Cortex of kidney (tissue), 1 donor: ENCODE data around the gene ZNF638.
"Not testable (repeated sequence)": the region's sequence is repeated elsewhere in the genome, so short reads cannot be mapped to it uniquely, and the experiment has no call there.

ENCODE experiments used
- DNase-seq: peaks from one replicate; lab custom pipeline; 2025; lab: John Stamatoyannopoulos, UW

Gene ZNF638

GRCh38 chr2:71331581-71332434 lies at the start of gene ZNF638:
TSS of gene ZNF638 (plus strand) at chr2:71331782. CDS start at chr2:71348955, 17,173 bp downstream.
- DNase-seq = peak; percentile 56

- no peak for DNase-seq
Observed at GRCh38 chr2:71281950-71282349, 49.6 kb upstream of the ZNF638 start.

- no peak for DNase-seq
Observed at GRCh38 chr2:71282493-71282892, 49.1 kb upstream of the ZNF638 start.

GRCh38 chr2:71283131-71283530 lies 48.5 kb upstream of the ZNF638 start:
- DNase-seq = no peak

GRCh38 chr2:71285706-71286105 lies 45.9 kb upstream of the ZNF638 start:
- DNase-seq = no peak

GRCh38 chr2:71291398-71291797 lies 40.2 kb upstream of the ZNF638 start:
- DNase-seq = no peak

- DNase-seq = no peak
Observed at GRCh38 chr2:71292159-71292558, 39.4 kb upstream of the ZNF638 start.

GRCh38 chr2:71298914-71299313 lies 32.7 kb upstream of the ZNF638 start:
- no peak for DNase-seq

GRCh38 chr2:71299507-71299906 lies 32.1 kb upstream of the ZNF638 start:
- DNase-seq = no peak

- DNase-seq = no peak
Observed at GRCh38 chr2:71303849-71304248, 27.7 kb upstream of the ZNF638 start.

- no peak for DNase-seq
Observed at GRCh38 chr2:71306762-71307161, 24.8 kb upstream of the ZNF638 start.

- no peak for DNase-seq
Observed at GRCh38 chr2:71313016-71313766, 18.4 kb upstream of the ZNF638 start.

GRCh38 chr2:71317060-71317459 lies 14.5 kb upstream of the ZNF638 start:
- no peak for DNase-seq

- DNase-seq = not testable (repeated sequence)
Observed at GRCh38 chr2:71317900-71318299, 13.7 kb upstream of the ZNF638 start.

GRCh38 chr2:71323386-71323785 lies 8.2 kb upstream of the ZNF638 start:
- DNase-seq = no peak

GRCh38 chr2:71326968-71327367 lies 4.6 kb upstream of the ZNF638 start:
- DNase-seq = no peak

- no peak for DNase-seq
Observed at GRCh38 chr2:71327916-71328315, 3.7 kb upstream of the ZNF638 start.

GRCh38 chr2:71330155-71330554 lies 1.4 kb upstream of the ZNF638 start:
- no peak for DNase-seq

- DNase-seq = no peak
Observed at GRCh38 chr2:71330585-71331330, 824 bp upstream of the ZNF638 start.

- not testable (repeated sequence) for DNase-seq
Observed at GRCh38 chr2:71331331-71331580, 326 bp upstream of the ZNF638 start.

GRCh38 chr2:71332435-71332796 lies 834 bp downstream of the ZNF638 start:
- DNase-seq = no peak

- DNase-seq = no peak
Observed at GRCh38 chr2:71333619-71334018, 2.0 kb downstream of the ZNF638 start.

GRCh38 chr2:71336384-71336783 lies 4.8 kb downstream of the ZNF638 start:
- DNase-seq = no peak
